HG03139 (cell line): ENCODE results near the gene TCF25.
"Not testable (repeated sequence)": the region's sequence is repeated elsewhere in the genome, so short reads cannot be mapped to it uniquely, and the experiment has no call there.

Experiments used
- ATAC-seq: cut with Tn5 transposase; IDR thresholded peaks from one replicate; pipeline ENCODE4 v1.9.1; 2021; ENCODE audit not compliant: unreplicated experiment

Gene TCF25

GRCh38 chr16:89873109-89873971 is at the start of gene TCF25:
TCF25 (plus strand) TSS chr16:89873592; CDS start chr16:89873668, 76 bp downstream.
- ATAC-seq: peak; percentile 26

GRCh38 chr16:89823824-89824148 is 49.6 kb upstream of the TCF25 start:
- ATAC-seq: not testable (repeated sequence)

- no peak for ATAC-seq
Observed at GRCh38 chr16:89826531-89827382, 46.6 kb upstream of the TCF25 start.

GRCh38 chr16:89827383-89828198 is 45.8 kb upstream of the TCF25 start:
- no peak for ATAC-seq

GRCh38 chr16:89828199-89828869 is 45.1 kb upstream of the TCF25 start, which contains the start of gene SPIRE2:
SPIRE2 (plus strand) TSS chr16:89828475; CDS start chr16:89828551, 76 bp downstream.
- ATAC-seq: no peak

- ATAC-seq: no peak
Observed at GRCh38 chr16:89828870-89829629, 44.3 kb upstream of the TCF25 start.

GRCh38 chr16:89829630-89830437 is 43.6 kb upstream of the TCF25 start:
- no peak for ATAC-seq

GRCh38 chr16:89831810-89832328 is 41.5 kb upstream of the TCF25 start:
- no peak for ATAC-seq

GRCh38 chr16:89833664-89834363 is 39.6 kb upstream of the TCF25 start:
- not testable (repeated sequence) for ATAC-seq

- ATAC-seq: not testable (repeated sequence)
Observed at GRCh38 chr16:89834813-89835363, 38.5 kb upstream of the TCF25 start.

GRCh38 chr16:89836484-89836883 is 36.9 kb upstream of the TCF25 start:
- not testable (repeated sequence) for ATAC-seq

- ATAC-seq: no peak
Observed at GRCh38 chr16:89837014-89837546, 36.3 kb upstream of the TCF25 start.

GRCh38 chr16:89841275-89841674 is 32.1 kb upstream of the TCF25 start:
- ATAC-seq: no peak

- ATAC-seq: no peak
Observed at GRCh38 chr16:89842471-89843408, 30.7 kb upstream of the TCF25 start.

GRCh38 chr16:89843409-89844350 is 29.7 kb upstream of the TCF25 start:
- no peak for ATAC-seq
